GM19239 (cell line): ENCODE data around the gene TIMM22.

Experiments
- DNase-seq: peaks from one replicate; pipeline ENCODE4 v3.0.0; 2011; ENCODE audit warnings: low spot score; ENCODE audit not compliant: insufficient read length
- FAIRE-seq: peaks from 2 replicates; lab custom pipeline; 2011; peaks lifted over from hg19 to GRCh38; lab: Jason Lieb, UNC

Gene TIMM22

GRCh38 chr17:1050996-1051925 lies 54.3 kb downstream of the TIMM22 start:
- FAIRE-seq, result no peak
- no peak for DNase-seq
